ENCODE results near the gene GATA6.
"Not testable (repeated sequence)": the region's sequence is repeated elsewhere in the genome, so short reads cannot be mapped to it uniquely, and the experiment has no call there.

The GATA6 gene

GRCh38 chr18:22182884-22183697 is 13.7 kb downstream of the GATA6 start:
- DNase-seq (ENCODE audit: low spot score) = no peak

DNA sequence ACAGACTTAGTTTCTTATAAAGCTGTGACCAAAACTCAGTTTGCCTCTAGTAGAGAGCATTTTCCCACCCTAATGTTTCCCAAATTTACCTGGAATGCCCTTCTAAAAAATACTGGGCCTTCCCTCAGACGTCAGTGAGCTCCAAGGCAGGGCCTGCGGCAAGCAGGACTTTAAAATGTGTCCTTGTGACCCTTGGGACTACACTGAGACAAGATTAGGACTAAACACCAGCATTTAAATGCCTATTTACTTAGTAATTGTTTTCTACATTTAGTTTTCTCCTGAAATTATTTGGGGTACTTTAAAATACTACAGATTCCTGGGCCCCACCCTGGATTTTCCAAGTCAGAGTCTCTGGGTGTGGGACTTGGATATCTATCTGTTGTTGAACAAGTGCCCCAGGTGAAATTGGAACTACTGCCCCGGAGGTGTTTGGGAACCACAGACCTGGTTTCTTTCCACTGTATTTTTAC is 14.3 kb downstream of the GATA6 start:
- no peak for DNase-seq (ENCODE audit: low spot score)

DNA sequence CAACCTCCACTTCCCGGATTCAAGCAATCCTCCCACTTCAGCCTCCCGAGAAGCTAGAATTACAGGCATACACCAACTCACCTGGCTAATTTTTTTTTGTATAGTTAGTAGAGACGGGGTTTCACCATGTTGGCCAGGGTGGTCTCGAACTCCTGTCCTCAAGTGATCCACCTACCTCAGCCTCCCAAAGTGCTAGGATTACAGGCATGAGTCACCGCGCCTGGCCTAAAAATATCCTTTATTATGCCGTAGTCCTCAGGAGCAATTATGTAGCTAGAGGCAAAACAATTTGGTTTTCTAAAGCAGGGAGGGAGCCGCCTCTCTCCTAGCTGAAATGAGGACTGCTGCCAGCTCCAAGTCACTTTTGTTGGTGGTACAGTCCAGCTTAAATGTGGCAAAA is 15.2 kb downstream of the GATA6 start:
- not testable (repeated sequence) for DNase-seq (ENCODE audit: low spot score)

- no peak for DNase-seq (ENCODE audit: low spot score)
Observed at GRCh38 chr18:22185273-22185672, 15.9 kb downstream of the GATA6 start.

DNA sequence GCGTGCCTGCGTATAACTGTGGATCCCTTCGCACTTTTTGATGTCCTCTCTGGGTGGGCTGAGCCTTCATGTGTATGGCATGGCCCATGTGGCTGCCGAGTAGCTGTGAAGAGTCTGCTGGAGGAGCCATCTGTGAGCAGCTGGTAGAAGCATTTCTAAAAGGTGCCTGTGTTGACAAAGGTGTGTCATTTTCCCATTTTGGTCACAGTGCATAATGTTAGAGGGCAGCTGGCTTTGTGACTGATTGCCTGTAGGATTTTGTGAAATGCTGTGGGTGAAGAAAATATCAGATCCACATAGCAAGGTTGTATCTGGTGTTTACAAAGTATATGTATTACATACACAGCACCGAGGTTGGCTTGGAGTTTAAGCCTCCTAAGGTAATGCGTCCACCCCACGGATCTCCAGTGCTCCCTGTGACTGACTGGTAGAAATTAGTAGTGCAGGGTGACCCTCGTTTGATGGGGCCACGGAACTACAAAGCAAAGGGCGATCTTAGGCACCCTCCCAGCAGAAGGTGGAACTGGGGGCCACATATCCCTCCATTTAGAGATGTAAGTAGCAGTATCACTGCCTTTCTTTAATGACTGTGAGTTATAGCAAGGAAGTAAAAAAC is 16.5 kb downstream of the GATA6 start:
- DNase-seq (ENCODE audit: low spot score) = no peak

- peak; percentile 87 for DNase-seq (ENCODE audit: low spot score)
Observed at GRCh38 chr18:22186484-22186971, 17.1 kb downstream of the GATA6 start.

- DNase-seq (ENCODE audit: low spot score) = no peak
Observed at GRCh38 chr18:22188559-22189267, 19.3 kb downstream of the GATA6 start.

DNA sequence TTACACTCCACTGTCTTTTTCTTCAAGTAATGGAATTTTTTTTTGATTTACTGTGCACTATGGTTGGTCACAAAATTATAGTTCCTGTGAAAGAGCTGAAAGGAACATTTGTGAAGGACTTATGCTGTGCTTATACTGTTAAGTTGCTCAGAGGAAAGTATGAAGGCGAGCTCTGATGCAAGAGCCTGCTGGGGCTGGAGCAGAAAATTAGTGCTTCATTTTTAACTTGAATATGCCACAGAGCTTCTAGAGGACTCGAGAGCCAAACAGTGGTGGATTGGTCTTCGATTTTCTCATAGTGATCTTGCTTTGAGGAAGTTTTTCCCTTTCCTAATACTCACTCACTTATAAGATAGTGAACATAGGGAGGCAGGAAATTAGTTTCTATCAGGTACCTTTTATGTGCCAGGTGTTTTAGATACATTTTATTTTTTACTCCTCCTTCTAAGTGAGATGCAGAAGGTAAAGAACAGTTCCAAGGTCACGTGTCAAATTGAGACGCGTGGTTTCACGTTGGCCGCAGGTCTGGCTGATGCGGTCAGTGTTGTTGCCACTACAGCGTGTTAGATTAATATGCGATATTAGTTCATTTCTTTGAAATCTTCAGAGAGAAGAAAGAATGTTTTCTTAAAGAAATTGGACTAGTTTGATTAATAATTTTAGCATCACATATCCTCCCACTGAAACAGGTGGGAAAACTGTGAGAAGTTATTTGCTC is 20.2 kb downstream of the GATA6 start:
- DNase-seq (ENCODE audit: low spot score) = no peak

GRCh38 chr18:22191346-22191695 is 21.9 kb downstream of the GATA6 start:
- DNase-seq (ENCODE audit: low spot score) = no peak

DNA sequence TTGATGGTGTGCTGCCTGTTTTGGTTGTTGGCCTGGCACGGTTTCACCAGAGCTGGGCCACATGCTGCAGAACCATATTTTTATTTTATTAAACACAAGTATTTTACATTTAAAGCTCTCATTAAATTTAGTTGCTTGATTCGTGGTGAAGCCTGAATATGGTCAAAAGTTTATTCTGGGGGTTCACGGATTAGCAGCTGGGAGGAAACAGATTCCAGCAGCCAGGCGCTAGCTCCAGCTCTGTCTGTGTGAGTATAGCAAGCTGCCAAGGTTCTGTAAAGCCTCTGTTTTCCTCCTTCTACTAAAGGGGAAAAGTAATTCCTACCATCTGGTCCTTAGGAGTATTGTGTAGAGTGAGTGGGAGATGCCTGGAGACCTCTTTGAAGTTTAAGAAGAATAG is 22.5 kb downstream of the GATA6 start:
- no peak for DNase-seq (ENCODE audit: low spot score)

DNA sequence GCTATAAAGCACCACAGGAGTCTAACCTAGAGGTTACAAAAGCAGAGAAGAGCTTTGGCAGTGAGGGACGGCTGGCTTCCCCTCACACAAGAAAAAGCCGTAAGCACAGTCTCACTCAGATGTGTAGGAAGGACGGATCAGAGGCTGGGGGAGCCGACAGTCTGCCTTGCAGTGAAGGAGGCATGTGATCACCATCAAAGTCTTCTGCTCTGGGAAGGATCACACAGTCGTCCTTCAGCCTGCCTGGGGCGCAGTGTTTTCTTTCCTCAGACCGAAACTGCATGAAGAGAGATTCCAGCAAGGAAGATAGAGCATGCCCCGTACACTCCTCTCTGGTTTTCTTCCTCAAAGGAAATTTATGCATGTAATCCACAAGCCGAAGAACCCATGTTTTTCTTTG is 24.1 kb downstream of the GATA6 start:
- DNase-seq (ENCODE audit: low spot score) = no peak

DNA sequence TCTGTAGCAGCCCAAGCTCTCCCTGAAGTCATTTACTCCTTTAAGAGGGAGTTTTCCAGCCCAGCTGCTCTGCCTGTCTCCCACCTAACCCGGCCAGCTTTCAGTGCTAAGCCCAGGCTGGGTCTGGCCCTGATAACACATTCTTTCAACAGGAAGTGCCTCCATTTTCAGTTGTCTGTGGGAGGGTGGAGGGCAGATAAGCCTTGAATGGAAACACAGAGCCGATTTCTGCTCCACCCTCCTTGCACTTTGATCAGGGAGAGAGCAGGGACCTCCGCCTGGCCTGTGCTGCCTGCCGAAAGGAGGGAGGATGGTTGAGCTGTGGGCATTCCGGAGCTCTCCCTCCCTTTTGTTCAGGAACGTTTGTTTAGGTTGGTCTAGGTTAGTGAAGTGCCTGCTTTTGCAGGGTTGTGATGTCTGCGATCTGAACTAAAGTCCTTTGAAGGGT is 24.8 kb downstream of the GATA6 start:
- DNase-seq (ENCODE audit: low spot score) = no peak

DNA sequence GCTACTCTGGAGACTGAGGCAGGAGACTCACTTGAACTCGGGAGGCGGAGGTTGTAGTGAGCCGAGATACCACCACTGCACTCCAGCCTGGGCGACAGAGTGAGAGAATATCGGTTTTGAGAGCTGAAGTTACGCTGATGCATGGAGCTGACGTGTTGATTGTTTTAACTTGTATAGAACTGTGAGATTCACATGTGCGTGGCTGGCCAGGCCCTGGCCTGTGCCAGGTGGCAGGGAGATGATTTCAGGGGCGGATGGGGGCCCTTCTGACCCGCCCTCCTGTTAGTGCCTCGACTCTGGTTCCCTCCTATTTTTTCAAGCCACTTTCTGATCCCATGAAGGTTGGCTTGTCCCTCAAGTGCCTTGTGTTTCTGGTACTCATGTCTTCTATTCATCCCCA is 25.7 kb downstream of the GATA6 start:
- DNase-seq (ENCODE audit: low spot score) = no peak

GRCh38 chr18:22196943-22197342 is 27.6 kb downstream of the GATA6 start:
- DNase-seq (ENCODE audit: low spot score) = not testable (repeated sequence)

GRCh38 chr18:22197668-22198067 is 28.3 kb downstream of the GATA6 start:
- no peak for DNase-seq (ENCODE audit: low spot score)

DNA sequence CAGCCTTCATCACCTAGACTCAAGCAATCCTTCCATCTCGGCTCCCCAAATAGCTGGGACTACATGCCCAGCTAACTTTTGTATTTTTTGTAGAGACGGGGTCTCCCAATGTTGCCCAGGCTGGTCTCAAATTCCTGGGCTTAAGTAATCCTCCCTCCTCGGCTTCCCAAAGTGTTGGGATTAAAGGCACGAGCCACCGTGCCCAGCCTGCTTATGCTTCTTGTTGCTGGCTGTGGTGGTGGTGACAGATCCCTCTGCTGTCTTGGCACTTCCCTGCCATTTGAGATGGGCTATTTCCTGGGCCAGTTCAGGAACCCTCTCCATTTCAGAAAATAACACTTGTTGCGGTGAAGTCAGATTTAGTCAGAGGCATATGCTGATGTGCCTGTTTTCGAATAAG is 28.8 kb downstream of the GATA6 start:
- DNase-seq (ENCODE audit: low spot score) = no peak

DNA sequence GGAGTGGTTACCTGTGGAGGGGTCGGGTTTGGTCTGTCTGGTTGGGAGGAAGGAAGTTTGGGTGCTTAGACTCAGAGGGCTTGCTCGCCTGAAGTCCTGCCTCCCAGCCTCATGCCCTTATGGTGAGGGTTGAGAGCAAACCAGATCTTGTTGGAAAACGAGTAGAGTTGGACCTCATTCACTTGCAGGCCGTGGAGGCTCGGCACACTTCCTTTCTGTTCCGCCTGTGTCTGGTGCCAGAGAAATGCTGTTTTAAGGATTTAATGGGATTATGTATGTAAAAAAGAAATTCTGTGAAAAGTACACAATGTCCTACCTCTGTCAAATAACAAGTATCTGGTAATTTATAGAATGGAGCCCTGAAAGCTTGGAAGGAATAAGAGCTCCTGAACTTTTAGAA is 29.6 kb downstream of the GATA6 start:
- no peak for DNase-seq (ENCODE audit: low spot score)

DNA sequence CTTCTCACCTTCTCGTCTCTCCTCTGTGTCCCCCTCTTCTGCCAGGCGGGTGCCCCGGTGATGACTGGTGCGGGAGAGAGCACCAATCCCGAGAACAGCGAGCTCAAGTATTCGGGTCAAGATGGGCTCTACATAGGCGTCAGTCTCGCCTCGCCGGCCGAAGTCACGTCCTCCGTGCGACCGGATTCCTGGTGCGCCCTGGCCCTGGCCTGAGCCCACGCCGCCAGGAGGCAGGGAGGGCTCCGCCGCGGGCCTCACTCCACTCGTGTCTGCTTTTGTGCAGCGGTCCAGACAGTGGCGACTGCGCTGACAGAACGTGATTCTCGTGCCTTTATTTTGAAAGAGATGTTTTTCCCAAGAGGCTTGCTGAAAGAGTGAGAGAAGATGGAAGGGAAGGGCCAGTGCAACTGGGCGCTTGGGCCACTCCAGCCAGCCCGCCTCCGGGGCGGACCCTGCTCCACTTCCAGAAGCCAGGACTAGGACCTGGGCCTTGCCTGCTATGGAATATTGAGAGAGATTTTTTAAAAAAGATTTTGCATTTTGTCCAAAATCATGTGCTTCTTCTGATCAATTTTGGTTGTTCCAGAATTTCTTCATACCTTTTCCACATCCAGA is 31.3 kb downstream of the GATA6 start:
- no peak for DNase-seq (ENCODE audit: low spot score)

- no peak for DNase-seq (ENCODE audit: low spot score)
Observed at GRCh38 chr18:22203035-22203434, 33.6 kb downstream of the GATA6 start.

GRCh38 chr18:22203536-22204213 is 34.3 kb downstream of the GATA6 start:
- DNase-seq (ENCODE audit: low spot score) = no peak

- no peak for DNase-seq (ENCODE audit: low spot score)
Observed at GRCh38 chr18:22204214-22204536, 34.8 kb downstream of the GATA6 start.
